ENCODE data around the gene SLC16A10. TPM values are rescaled to one million over a fixed set of nuclear protein-coding genes. Genes with fewer than 3 reads are reported as not detected.

The SLC16A10 gene
- total and polyA plus RNA-seq, 7 donors: 13.9 to 106 (median 43.1) TPM

- Histone ChIP-seq H3K27me3 (ENCODE audit: insufficient read depth in 3 of 3, low read length in 2 of 3) (no peaks in the 10 kb centered on the region), H3K27ac (peak overlapping the region; percentile 67), H3K9me3 (no peaks in the 10 kb centered on the region), H3K4me3 (peak overlapping the region; percentile 20), H3K4me1 (peaks cover 23% of the 10 kb centered on the region), H3K36me3 (ENCODE audit: insufficient read depth in 1 of 2, low read depth in 1 of 2) (peaks cover 0 to 8% of the 10 kb centered on the region in 2 donors)
- peak; percentile 9 for TF ChIP-seq CTCF (IDR thresholded peaks at IDR 0.05)
- intact Hi-C loops (cut with DNase I): no loop called here
- DNase-seq: peak; percentile 81 to 93
- 19 to 28% (median 22%) methylated on average over 5 of the region's 5 CpGs for WGBS, 3 donors
- ATAC-seq: peak; percentile 94 to 98 (median 98)
Observed at GRCh38 chr6:111105578-111105977, 18.3 kb downstream of the SLC16A10 start.

GRCh38 chr6:111107589-111107988, 20.3 kb downstream of the SLC16A10 start:
- Histone ChIP-seq H3K27ac (no peak overlapping the region), H3K9me3 (no peaks in the 10 kb centered on the region), H3K27me3 (ENCODE audit: insufficient read depth in 3 of 3, low read length in 2 of 3) (no peaks in the 10 kb centered on the region), H3K36me3 (ENCODE audit: insufficient read depth in 1 of 2, low read depth in 1 of 2) (peaks cover 0 to 8% of the 10 kb centered on the region in 2 donors), H3K4me1 (peaks cover 32% of the 10 kb centered on the region), H3K4me3 (no peak overlapping the region)
- DNase-seq: no peak
- intact Hi-C loops (cut with DNase I): no loop called here
- 95 to 100% (median 96%) methylated on average over 1 of the region's 1 CpG for WGBS, 3 donors
- no peak for TF ChIP-seq CTCF (IDR thresholded peaks at IDR 0.05)
- ATAC-seq: no peak

GRCh38 chr6:111110036-111110435, 22.7 kb downstream of the SLC16A10 start:
- TF ChIP-seq CTCF (IDR thresholded peaks at IDR 0.05): no peak
- Histone ChIP-seq H3K9me3 (no peaks in the 10 kb centered on the region), H3K36me3 (ENCODE audit: insufficient read depth in 1 of 2, low read depth in 1 of 2) (no peaks in the 10 kb centered on the region), H3K4me1 (peaks cover 48% of the 10 kb centered on the region), H3K27ac (peak overlapping the region; percentile 15), H3K4me3 (no peak overlapping the region), H3K27me3 (ENCODE audit: insufficient read depth in 3 of 3, low read length in 2 of 3) (no peaks in the 10 kb centered on the region)
- intact Hi-C loops (cut with DNase I): no loop called here
- 80 to 83% (median 82%) methylated on average over 3 of the region's 3 CpGs for WGBS, 3 donors
- ATAC-seq: no peak
- DNase-seq: no peak

- DNase-seq (peak; percentile 49 to 69), ATAC-seq (peak; percentile 90 to 94 (median 92))
- Histone ChIP-seq H3K4me3 (peak overlapping the region; percentile 10), H3K27me3 (ENCODE audit: insufficient read depth in 3 of 3, low read length in 2 of 3) (no peaks in the 10 kb centered on the region), H3K9me3 (no peaks in the 10 kb centered on the region), H3K36me3 (ENCODE audit: insufficient read depth in 1 of 2, low read depth in 1 of 2) (no peaks in the 10 kb centered on the region), H3K4me1 (peaks cover 36% of the 10 kb centered on the region), H3K27ac (peak overlapping the region; percentile 85)
- 27 to 43% (median 33%) methylated on average over 7 of the region's 7 CpGs for WGBS, 3 donors
- TF ChIP-seq CTCF (IDR thresholded peaks at IDR 0.05): no peak
- intact Hi-C loops (cut with DNase I): no loop called here
Observed at GRCh38 chr6:111113336-111114086, 26.2 kb downstream of the SLC16A10 start.

Data from psoas muscle (tissue), 8 donors.